ENCODE results near the gene TGFB1.

Gene TGFB1

GRCh38 chr19:41353466-41354342, at the start of gene TGFB1:
TGFB1 (minus strand) TSS chr19:41353922; CDS start chr19:41353044, 878 bp downstream.
- H3K27ac ChIP-seq (ENCODE audit: low read depth in 2 of 2, low read length in 2 of 2), result peak within 1 kb of the TSS; percentile 77

GRCh38 chr19:41402010-41402409, 48.3 kb upstream of the TGFB1 start:
- Histone ChIP-seq H3K27ac (ENCODE audit: low read depth in 2 of 2, low read length in 2 of 2) (no peak overlapping the region), H3K36me3 (ENCODE audit: control insufficient read depth in 2 of 2, insufficient read depth in 2 of 2, low read length in 2 of 2) (no peaks in the 10 kb centered on the region), H3K9me3 (ENCODE audit: control insufficient read depth in 2 of 2, low read length in 2 of 2) (no peaks in the 10 kb centered on the region), H3K9ac (ENCODE audit: low read depth in 1 of 2, low read length in 2 of 2) (no peak overlapping the region), H3K27me3 (ENCODE audit: control insufficient read depth in 2 of 2, insufficient read depth in 2 of 2, low read length in 2 of 2) (no peaks in the 10 kb centered on the region), H3K4me1 (ENCODE audit: control insufficient read depth in 2 of 2, insufficient read depth in 2 of 2, low read length in 2 of 2) (peaks cover 9% of the 10 kb centered on the region in 2 donors), H3K4me3 (ENCODE audit: low read length in 2 of 2) (no peak overlapping the region)

More at GRCh38 chr19:41353466-41354342, at the start of gene TGFB1:
- Histone ChIP-seq H3K36me3 (ENCODE audit: control insufficient read depth in 2 of 2, insufficient read depth in 2 of 2, low read length in 2 of 2) (no peaks in the 10 kb centered on the region), H3K9me3 (ENCODE audit: control insufficient read depth in 2 of 2, low read length in 2 of 2) (no peaks in the 10 kb centered on the region), H3K4me1 (ENCODE audit: control insufficient read depth in 2 of 2, insufficient read depth in 2 of 2, low read length in 2 of 2) (peaks cover 19 to 20% of the 10 kb centered on the region in 2 donors), H3K4me3 (ENCODE audit: low read length in 2 of 2) (peak within 1 kb of the TSS; percentile 66 to 80), H3K9ac (ENCODE audit: low read depth in 1 of 2, low read length in 2 of 2) (peak within 1 kb of the TSS; percentile 67 to 77), H3K27me3 (ENCODE audit: control insufficient read depth in 2 of 2, insufficient read depth in 2 of 2, low read length in 2 of 2) (peaks cover 0 to 18% of the 10 kb centered on the region in 2 donors)

- Histone ChIP-seq H3K27ac (ENCODE audit: low read depth in 2 of 2, low read length in 2 of 2) (no peak overlapping the region), H3K9ac (ENCODE audit: low read depth in 1 of 2, low read length in 2 of 2) (no peak overlapping the region), H3K36me3 (ENCODE audit: control insufficient read depth in 2 of 2, insufficient read depth in 2 of 2, low read length in 2 of 2) (no peaks in the 10 kb centered on the region), H3K9me3 (ENCODE audit: control insufficient read depth in 2 of 2, low read length in 2 of 2) (no peaks in the 10 kb centered on the region), H3K4me1 (ENCODE audit: control insufficient read depth in 2 of 2, insufficient read depth in 2 of 2, low read length in 2 of 2) (peaks cover 12 to 13% of the 10 kb centered on the region in 2 donors), H3K27me3 (ENCODE audit: control insufficient read depth in 2 of 2, insufficient read depth in 2 of 2, low read length in 2 of 2) (no peaks in the 10 kb centered on the region), H3K4me3 (ENCODE audit: low read length in 2 of 2) (no peak overlapping the region)
Observed at GRCh38 chr19:41401483-41401882, 47.8 kb upstream of the TGFB1 start.

GRCh38 chr19:41399525-41399924, 45.8 kb upstream of the TGFB1 start:
- no peak overlapping the region for H3K4me3 ChIP-seq (ENCODE audit: low read length in 2 of 2)
- no peaks in the 10 kb centered on the region for H3K27me3 ChIP-seq (ENCODE audit: control insufficient read depth in 2 of 2, insufficient read depth in 2 of 2, low read length in 2 of 2)
- no peaks in the 10 kb centered on the region for H3K9me3 ChIP-seq (ENCODE audit: control insufficient read depth in 2 of 2, low read length in 2 of 2)
- H3K4me1 ChIP-seq (ENCODE audit: control insufficient read depth in 2 of 2, insufficient read depth in 2 of 2, low read length in 2 of 2), result peaks cover 12 to 13% of the 10 kb centered on the region in 2 donors
- H3K36me3 ChIP-seq (ENCODE audit: control insufficient read depth in 2 of 2, insufficient read depth in 2 of 2, low read length in 2 of 2), result no peaks in the 10 kb centered on the region
- no peak overlapping the region for H3K27ac ChIP-seq (ENCODE audit: low read depth in 2 of 2, low read length in 2 of 2)
- no peak overlapping the region for H3K9ac ChIP-seq (ENCODE audit: low read depth in 1 of 2, low read length in 2 of 2)

GRCh38 chr19:41399091-41399490, 45.4 kb upstream of the TGFB1 start:
- no peak overlapping the region for H3K27ac ChIP-seq (ENCODE audit: low read depth in 2 of 2, low read length in 2 of 2)
- peak overlapping the region in 1 of 2 donors; percentile 32 for H3K9ac ChIP-seq (ENCODE audit: low read depth in 1 of 2, low read length in 2 of 2)
- H3K9me3 ChIP-seq (ENCODE audit: control insufficient read depth in 2 of 2, low read length in 2 of 2), result no peaks in the 10 kb centered on the region
- peak overlapping the region; percentile 97 to 100 for H3K4me3 ChIP-seq (ENCODE audit: low read length in 2 of 2)
- peaks cover 12 to 13% of the 10 kb centered on the region in 2 donors for H3K4me1 ChIP-seq (ENCODE audit: control insufficient read depth in 2 of 2, insufficient read depth in 2 of 2, low read length in 2 of 2)
- no peaks in the 10 kb centered on the region for H3K27me3 ChIP-seq (ENCODE audit: control insufficient read depth in 2 of 2, insufficient read depth in 2 of 2, low read length in 2 of 2)
- H3K36me3 ChIP-seq (ENCODE audit: control insufficient read depth in 2 of 2, insufficient read depth in 2 of 2, low read length in 2 of 2), result no peaks in the 10 kb centered on the region

GRCh38 chr19:41398598-41398997, 44.9 kb upstream of the TGFB1 start:
- H3K27ac ChIP-seq (ENCODE audit: low read depth in 2 of 2, low read length in 2 of 2), result no peak overlapping the region
- peak overlapping the region; percentile 91 to 97 for H3K9ac ChIP-seq (ENCODE audit: low read depth in 1 of 2, low read length in 2 of 2)
- peaks cover 12 to 13% of the 10 kb centered on the region in 2 donors for H3K4me1 ChIP-seq (ENCODE audit: control insufficient read depth in 2 of 2, insufficient read depth in 2 of 2, low read length in 2 of 2)
- no peaks in the 10 kb centered on the region for H3K36me3 ChIP-seq (ENCODE audit: control insufficient read depth in 2 of 2, insufficient read depth in 2 of 2, low read length in 2 of 2)
- peak overlapping the region; percentile 97 to 100 for H3K4me3 ChIP-seq (ENCODE audit: low read length in 2 of 2)
- no peaks in the 10 kb centered on the region for H3K9me3 ChIP-seq (ENCODE audit: control insufficient read depth in 2 of 2, low read length in 2 of 2)
- no peaks in the 10 kb centered on the region for H3K27me3 ChIP-seq (ENCODE audit: control insufficient read depth in 2 of 2, insufficient read depth in 2 of 2, low read length in 2 of 2)

GRCh38 chr19:41398050-41398418, 44.3 kb upstream of the TGFB1 start:
- peak overlapping the region; percentile 91 to 97 for H3K9ac ChIP-seq (ENCODE audit: low read depth in 1 of 2, low read length in 2 of 2)
- no peaks in the 10 kb centered on the region for H3K27me3 ChIP-seq (ENCODE audit: control insufficient read depth in 2 of 2, insufficient read depth in 2 of 2, low read length in 2 of 2)
- no peaks in the 10 kb centered on the region for H3K36me3 ChIP-seq (ENCODE audit: control insufficient read depth in 2 of 2, insufficient read depth in 2 of 2, low read length in 2 of 2)
- peak overlapping the region; percentile 97 to 100 for H3K4me3 ChIP-seq (ENCODE audit: low read length in 2 of 2)
- peak overlapping the region; percentile 90 to 92 for H3K27ac ChIP-seq (ENCODE audit: low read depth in 2 of 2, low read length in 2 of 2)
- peaks cover 12 to 13% of the 10 kb centered on the region in 2 donors for H3K4me1 ChIP-seq (ENCODE audit: control insufficient read depth in 2 of 2, insufficient read depth in 2 of 2, low read length in 2 of 2)
- no peaks in the 10 kb centered on the region for H3K9me3 ChIP-seq (ENCODE audit: control insufficient read depth in 2 of 2, low read length in 2 of 2)

- Histone ChIP-seq H3K27ac (ENCODE audit: low read depth in 2 of 2, low read length in 2 of 2) (peak within 1 kb of the TSS; percentile 90 to 92), H3K4me1 (ENCODE audit: control insufficient read depth in 2 of 2, insufficient read depth in 2 of 2, low read length in 2 of 2) (peaks cover 12 to 13% of the 10 kb centered on the region in 2 donors), H3K27me3 (ENCODE audit: control insufficient read depth in 2 of 2, insufficient read depth in 2 of 2, low read length in 2 of 2) (no peaks in the 10 kb centered on the region), H3K9ac (ENCODE audit: low read depth in 1 of 2, low read length in 2 of 2) (peak within 1 kb of the TSS; percentile 91 to 97), H3K9me3 (ENCODE audit: control insufficient read depth in 2 of 2, low read length in 2 of 2) (no peaks in the 10 kb centered on the region), H3K36me3 (ENCODE audit: control insufficient read depth in 2 of 2, insufficient read depth in 2 of 2, low read length in 2 of 2) (no peaks in the 10 kb centered on the region), H3K4me3 (ENCODE audit: low read length in 2 of 2) (peak within 1 kb of the TSS; percentile 97 to 100)
Observed at GRCh38 chr19:41397086-41398049, 43.6 kb upstream of the TGFB1 start, which contains the start of the genes BCKDHA and EXOSC5. BCKDHA (plus strand) TSS chr19:41397818; CDS start chr19:41397828, 10 bp downstream. EXOSC5 (minus strand) TSS chr19:41397359; CDS start chr19:41397328, 31 bp downstream.

- H3K9me3 ChIP-seq (ENCODE audit: control insufficient read depth in 2 of 2, low read length in 2 of 2), result no peaks in the 10 kb centered on the region
Observed at GRCh38 chr19:41395355-41395754, 41.6 kb upstream of the TGFB1 start.

More at GRCh38 chr19:41395355-41395754, 41.6 kb upstream of the TGFB1 start:
- Histone ChIP-seq H3K4me3 (ENCODE audit: low read length in 2 of 2) (no peak overlapping the region), H3K9ac (ENCODE audit: low read depth in 1 of 2, low read length in 2 of 2) (no peak overlapping the region), H3K36me3 (ENCODE audit: control insufficient read depth in 2 of 2, insufficient read depth in 2 of 2, low read length in 2 of 2) (peaks cover 16 to 18% of the 10 kb centered on the region in 2 donors), H3K27me3 (ENCODE audit: control insufficient read depth in 2 of 2, insufficient read depth in 2 of 2, low read length in 2 of 2) (no peaks in the 10 kb centered on the region), H3K4me1 (ENCODE audit: control insufficient read depth in 2 of 2, insufficient read depth in 2 of 2, low read length in 2 of 2) (peaks cover 12 to 13% of the 10 kb centered on the region in 2 donors), H3K27ac (ENCODE audit: low read depth in 2 of 2, low read length in 2 of 2) (no peak overlapping the region)
